Adipocyte (in vitro differentiated cells): ENCODE measurements around the gene ERGIC1.
"Not testable (repeated sequence)": the region's sequence is repeated elsewhere in the genome, so short reads cannot be mapped to it uniquely, and the experiment has no call there.

Source experiments
- DNase-seq: peaks from one replicate; pipeline ENCODE4 v3.0.0-alpha.2; 2015; ENCODE audit warnings: low read depth
- H3K27me3 ChIP-seq: replicated peaks from 2 replicates; pipeline ENCODE4 v1.7.0; 2013; ENCODE audit warnings: mild to moderate bottlenecking, low read length, moderate library complexity; ENCODE audit not compliant: control insufficient read depth, insufficient read depth
- H3K36me3 ChIP-seq: 2 replicates; pipeline ENCODE4 v1.7.0; 2013; ENCODE audit warnings: low read length, mild to moderate bottlenecking, moderate library complexity; ENCODE audit not compliant: control insufficient read depth, insufficient read depth, severe bottlenecking
- H3K4me1 ChIP-seq: 2 replicates; pipeline ENCODE4 v1.7.0; 2013; ENCODE audit warnings: mild to moderate bottlenecking, low read length, moderate library complexity; ENCODE audit not compliant: control insufficient read depth, insufficient read depth
- H3K4me3 ChIP-seq: 2 replicates; pipeline ENCODE4 v1.7.0; 2013; ENCODE audit warnings: mild to moderate bottlenecking, low read length, moderate library complexity
- H3K9ac ChIP-seq: 2 replicates; pipeline ENCODE4 v1.7.0; 2013; ENCODE audit warnings: mild to moderate bottlenecking, low read length, moderate library complexity
- H3K9me3 ChIP-seq: 2 replicates; pipeline ENCODE4 v1.7.0; 2013; ENCODE audit warnings: mild to moderate bottlenecking, low read length, moderate library complexity; ENCODE audit not compliant: control insufficient read depth

Gene ERGIC1, protein sequence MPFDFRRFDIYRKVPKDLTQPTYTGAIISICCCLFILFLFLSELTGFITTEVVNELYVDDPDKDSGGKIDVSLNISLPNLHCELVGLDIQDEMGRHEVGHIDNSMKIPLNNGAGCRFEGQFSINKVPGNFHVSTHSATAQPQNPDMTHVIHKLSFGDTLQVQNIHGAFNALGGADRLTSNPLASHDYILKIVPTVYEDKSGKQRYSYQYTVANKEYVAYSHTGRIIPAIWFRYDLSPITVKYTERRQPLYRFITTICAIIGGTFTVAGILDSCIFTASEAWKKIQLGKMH

DNA sequence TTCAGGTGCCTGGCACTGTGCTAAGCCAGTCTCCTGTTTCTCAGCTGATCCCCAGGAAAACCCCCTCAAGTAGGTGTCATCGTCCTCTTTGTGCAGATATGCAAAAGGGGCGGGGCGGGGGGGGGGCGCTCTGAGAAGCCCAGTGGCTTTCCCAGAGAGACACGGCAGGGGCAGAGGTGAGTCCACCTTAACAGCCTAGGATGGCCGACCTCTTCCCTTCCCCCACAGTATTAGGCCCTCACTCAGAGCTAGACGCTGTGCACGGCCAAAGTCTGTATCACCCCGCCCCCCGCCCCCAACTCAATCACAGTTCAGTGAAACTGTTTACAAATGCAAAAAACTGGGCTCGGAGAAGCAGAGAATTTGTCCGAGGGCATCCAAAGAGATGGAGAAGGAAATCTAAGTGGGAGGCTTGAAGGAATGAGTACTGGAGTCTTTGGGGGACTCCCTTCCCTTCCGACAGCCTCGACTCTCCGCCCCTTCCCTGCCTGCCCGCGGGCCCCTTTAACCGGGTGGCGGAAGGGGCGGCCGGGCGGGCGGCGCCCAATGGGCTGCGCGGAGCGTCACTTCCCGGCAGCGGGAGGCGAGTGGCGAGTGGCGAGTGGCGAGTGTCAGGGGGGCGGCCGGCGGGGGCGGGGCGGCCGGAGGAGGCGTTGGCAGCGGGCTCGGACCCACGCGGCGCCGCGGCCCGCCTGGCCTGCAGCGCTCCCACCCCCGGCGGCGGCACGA lies at the start of gene ERGIC1:
TSS of gene ERGIC1 (plus strand) at position 566 of the 729 bp plus-strand sequence. CDS start at position 729, 163 bp downstream.
- DNase-seq: peak; percentile 88
- peak within 1 kb of the TSS; percentile 90 for H3K9ac ChIP-seq
- no peaks in the 10 kb centered on the region for H3K9me3 ChIP-seq
- H3K4me3 ChIP-seq: peak within 1 kb of the TSS; percentile 87
- H3K36me3 ChIP-seq: peaks cover 15% of the 10 kb centered on the region
- H3K4me1 ChIP-seq: peaks cover 43% of the 10 kb centered on the region
- H3K27me3 ChIP-seq: no peaks in the 10 kb centered on the region

DNA sequence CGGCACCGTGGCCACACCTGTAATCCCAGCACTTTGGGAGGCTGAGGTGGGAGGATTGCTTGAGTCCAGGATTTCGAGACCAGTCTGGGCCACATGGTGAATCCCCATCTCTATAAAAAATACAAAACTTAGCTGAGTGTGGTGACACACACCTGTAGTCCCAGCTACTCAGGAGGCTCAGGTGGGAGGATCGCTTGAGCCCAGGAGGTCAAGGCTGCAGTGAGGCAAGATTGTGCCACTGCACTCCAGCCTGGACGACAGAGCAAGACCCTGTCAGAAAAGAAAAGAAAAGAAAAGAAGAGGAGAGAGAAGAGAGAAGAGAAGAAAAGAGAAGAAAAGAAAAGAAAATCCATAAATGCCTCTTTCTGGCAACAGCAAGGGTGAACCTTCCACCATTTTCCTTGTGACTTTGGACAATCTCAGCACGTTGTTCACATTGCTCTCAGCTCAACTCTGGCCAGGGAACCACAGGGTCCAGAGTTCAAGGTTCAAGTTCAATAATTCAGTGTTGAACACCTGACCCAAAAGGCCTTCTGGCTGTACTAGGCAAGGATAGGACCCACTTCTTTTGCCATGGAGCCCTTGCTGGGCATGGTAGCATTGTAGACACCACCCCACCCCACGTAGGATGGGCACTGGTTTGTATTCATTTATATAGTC lies 48.5 kb upstream of the ERGIC1 start:
- peaks cover 31% of the 10 kb centered on the region for H3K4me1 ChIP-seq
- H3K9ac ChIP-seq: no peak overlapping the region
- H3K27me3 ChIP-seq: no peaks in the 10 kb centered on the region
- H3K36me3 ChIP-seq: no peaks in the 10 kb centered on the region
- DNase-seq: no peak
- H3K4me3 ChIP-seq: no peak overlapping the region
- H3K9me3 ChIP-seq: no peaks in the 10 kb centered on the region

DNA sequence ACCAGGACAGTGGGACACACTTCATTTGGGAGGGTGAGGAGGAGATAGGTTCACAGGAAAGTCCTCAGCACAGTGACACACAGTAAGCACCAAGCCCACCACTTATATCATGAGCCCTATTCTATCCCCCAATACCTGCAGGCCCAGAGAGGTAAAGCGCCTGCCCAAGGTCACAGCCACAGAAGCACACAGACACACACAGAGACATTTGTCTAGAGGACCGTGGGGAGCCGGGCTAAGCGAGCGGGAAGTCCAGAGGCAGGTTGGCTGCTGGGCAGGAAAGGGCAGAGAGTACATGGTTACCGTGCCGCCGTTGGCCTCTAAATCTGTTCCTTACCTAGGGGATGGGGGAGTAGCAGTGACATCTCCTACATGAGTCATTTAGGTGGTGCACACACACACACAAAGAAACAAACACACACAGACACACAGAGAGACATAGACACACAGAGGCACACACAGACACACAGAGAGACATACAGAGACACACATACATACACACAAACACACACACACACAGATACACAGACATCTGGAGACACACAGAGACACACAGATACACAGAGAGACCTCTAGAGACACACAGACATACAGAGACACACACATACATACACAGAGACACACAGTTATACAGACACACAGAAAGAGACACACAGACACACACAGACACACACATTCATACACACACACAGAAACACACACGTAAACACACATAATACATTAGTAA lies 47.2 kb upstream of the ERGIC1 start:
- peak overlapping the region; percentile 33 for H3K9ac ChIP-seq
- DNase-seq: no peak
- H3K9me3 ChIP-seq: no peaks in the 10 kb centered on the region
- no peak overlapping the region for H3K4me3 ChIP-seq
- no peaks in the 10 kb centered on the region for H3K36me3 ChIP-seq
- H3K27me3 ChIP-seq: no peaks in the 10 kb centered on the region
- peaks cover 43% of the 10 kb centered on the region for H3K4me1 ChIP-seq

DNA sequence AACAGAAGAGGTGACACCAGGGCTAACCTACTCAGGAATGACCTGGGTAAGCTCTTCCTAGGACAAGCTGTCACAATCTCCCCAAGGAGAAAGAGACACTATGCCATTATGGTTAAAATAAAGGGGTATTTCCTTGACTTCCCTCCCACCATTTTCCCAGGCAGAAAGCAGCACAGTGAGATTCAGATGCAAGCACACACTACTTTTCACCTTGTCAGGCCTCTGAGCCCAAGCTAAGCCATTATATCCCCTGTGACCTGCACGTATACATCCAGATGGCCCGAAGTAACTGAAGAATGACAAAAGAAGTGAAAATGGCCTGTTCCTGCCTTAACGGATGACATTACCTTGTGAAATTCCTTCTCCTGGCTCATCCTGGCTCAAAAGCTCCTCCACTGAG lies 46.5 kb upstream of the ERGIC1 start:
- H3K27me3 ChIP-seq, DNase-seq, H3K4me3 ChIP-seq, H3K36me3 ChIP-seq, H3K9me3 ChIP-seq: not testable (repeated sequence)
- Histone ChIP-seq H3K9ac (peak overlapping the region; percentile 33), H3K4me1 (peaks cover 50% of the 10 kb centered on the region)

DNA sequence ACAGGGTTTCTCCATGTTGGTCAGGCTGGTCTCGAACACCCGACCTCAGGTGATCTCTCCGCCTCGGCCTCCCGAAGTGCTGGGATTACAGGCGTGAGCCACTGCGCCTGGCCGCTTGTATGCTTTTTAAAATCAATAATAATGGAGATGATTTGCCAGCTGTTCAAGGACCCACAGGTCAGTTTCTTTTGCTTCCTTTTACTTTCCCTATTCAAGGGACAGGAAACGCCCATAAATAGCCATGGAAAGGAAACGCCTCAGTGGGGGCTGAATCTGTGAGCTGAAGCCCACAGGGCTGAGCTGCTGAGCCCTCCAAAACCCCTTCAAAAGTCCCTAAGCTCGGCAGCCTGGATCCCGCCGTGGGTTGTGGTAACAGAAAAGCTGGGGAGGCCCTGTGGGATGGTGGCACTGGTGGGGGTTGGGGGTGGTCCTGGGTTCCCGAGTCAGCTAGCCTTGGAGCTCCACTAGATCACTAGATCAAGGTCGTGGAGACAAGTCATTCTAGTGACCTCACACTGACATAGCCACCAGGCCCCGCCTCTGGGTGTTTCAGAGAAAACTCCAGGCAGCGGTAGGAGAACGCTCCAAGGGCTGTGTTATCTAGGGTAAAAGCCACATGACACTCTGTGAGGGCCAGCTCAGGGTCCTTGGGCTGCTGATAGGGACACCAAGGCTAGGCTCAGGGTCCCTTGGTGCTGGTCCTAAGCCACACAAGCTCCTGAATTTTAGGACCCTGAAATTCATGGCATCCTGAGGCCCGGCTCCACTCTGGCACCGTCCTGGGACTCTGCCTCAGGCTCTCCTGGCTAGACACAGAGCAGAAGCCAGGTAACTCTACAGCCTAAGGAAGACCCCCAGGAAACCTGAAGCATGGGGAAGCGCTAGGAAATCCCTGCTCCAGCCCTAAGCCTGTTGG lies 45.0 kb upstream of the ERGIC1 start:
- Histone ChIP-seq H3K9ac (peak overlapping the region; percentile 83), H3K36me3 (no peaks in the 10 kb centered on the region), H3K9me3 (no peaks in the 10 kb centered on the region), H3K27me3 (no peaks in the 10 kb centered on the region), H3K4me1 (peaks cover 64% of the 10 kb centered on the region), H3K4me3 (peak overlapping the region; percentile 43)
- DNase-seq: no peak

DNA sequence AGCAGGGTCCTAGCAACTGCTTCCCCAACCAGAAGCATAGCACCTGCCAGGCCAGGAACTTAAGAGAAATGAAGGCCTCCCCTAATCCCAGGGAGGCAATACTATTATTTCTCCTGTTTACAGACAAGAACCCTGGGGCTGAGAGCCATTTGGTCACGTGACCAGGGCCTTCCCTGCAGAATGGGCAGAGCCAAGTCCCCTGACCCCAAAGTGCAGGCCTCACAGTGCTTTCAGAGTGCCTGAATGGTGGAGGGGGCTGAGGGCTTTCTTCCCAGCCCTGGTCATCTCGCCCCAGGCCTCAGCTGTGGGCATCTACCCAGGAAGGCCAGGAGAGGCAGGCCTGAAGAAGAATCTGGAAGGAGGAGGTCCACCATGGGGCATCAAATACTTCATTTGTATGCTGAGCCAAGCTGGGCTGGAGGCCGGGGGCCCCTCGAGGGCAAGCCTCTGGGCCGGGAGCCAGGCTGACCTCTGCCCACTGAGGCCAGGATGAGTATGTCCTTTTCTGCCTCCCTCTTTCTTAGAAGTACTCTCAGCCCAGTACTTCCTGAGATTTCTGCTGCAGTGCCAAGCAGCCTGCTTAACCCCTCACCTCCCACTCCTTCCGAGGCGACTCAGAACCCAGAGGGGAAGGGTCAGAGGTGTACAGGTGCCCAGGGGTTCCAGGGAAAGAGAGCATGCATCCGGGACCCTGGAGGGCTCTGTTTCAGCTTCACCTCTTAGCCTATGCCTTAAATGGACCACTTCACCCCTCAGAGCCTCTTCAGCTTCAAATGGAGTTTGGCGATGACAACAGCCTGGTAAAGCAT lies 44.2 kb upstream of the ERGIC1 start:
- DNase-seq: peak; percentile 50

DNA sequence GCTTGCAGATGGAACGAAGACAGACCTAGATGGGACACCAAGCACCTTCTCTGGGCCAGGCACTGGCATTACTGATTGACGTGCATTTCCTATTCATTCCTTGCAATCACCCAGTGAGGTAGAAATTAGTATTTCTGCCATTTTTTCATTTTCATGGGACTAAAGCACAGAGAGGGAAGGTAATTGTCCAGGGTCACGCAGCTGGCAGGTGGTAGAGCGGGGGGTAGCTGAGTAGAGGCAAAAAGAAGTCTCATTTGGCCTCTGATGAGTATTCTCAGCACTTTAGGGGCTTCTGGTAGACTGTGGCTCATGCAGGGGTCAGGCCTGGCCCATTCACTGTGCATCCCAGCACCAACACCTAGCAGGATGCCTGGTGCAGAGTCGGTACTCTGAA lies 43.6 kb upstream of the ERGIC1 start:
- H3K4me3 ChIP-seq: peak overlapping the region; percentile 43
- no peaks in the 10 kb centered on the region for H3K9me3 ChIP-seq
- H3K9ac ChIP-seq: peak overlapping the region; percentile 83
- H3K36me3 ChIP-seq: no peaks in the 10 kb centered on the region
- DNase-seq: no peak
- H3K27me3 ChIP-seq: no peaks in the 10 kb centered on the region
- H3K4me1 ChIP-seq: peaks cover 76% of the 10 kb centered on the region

More for the DNA sequence above, 44.2 kb upstream of the ERGIC1 start:
- Histone ChIP-seq H3K4me1 (peaks cover 73% of the 10 kb centered on the region), H3K27me3 (no peaks in the 10 kb centered on the region), H3K9ac (peak overlapping the region; percentile 83), H3K9me3 (no peaks in the 10 kb centered on the region), H3K36me3 (no peaks in the 10 kb centered on the region), H3K4me3 (peak overlapping the region; percentile 43)

DNA sequence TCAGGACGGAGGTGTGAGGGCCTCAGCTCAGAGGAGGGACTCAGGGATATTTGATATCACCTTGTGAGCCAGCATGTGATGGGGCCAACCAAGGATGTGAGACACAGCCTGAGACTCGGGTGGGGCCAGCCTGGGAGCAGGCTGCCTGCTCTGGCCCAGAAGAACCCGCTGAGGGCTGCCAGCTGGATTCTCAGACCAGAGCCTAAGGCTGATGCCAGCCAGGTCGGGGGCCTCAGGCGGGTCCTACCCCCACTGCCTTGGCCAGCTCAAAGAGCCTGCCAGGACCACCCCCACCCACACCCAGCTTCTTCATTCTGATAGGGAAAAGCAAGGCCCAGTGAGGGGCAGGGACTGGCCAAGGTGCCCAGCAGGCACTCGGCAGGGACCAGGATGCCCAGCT lies 42.8 kb upstream of the ERGIC1 start:
- Histone ChIP-seq H3K27me3 (no peaks in the 10 kb centered on the region), H3K4me1 (peaks cover 84% of the 10 kb centered on the region)
- peak; percentile 37 for DNase-seq

DNA sequence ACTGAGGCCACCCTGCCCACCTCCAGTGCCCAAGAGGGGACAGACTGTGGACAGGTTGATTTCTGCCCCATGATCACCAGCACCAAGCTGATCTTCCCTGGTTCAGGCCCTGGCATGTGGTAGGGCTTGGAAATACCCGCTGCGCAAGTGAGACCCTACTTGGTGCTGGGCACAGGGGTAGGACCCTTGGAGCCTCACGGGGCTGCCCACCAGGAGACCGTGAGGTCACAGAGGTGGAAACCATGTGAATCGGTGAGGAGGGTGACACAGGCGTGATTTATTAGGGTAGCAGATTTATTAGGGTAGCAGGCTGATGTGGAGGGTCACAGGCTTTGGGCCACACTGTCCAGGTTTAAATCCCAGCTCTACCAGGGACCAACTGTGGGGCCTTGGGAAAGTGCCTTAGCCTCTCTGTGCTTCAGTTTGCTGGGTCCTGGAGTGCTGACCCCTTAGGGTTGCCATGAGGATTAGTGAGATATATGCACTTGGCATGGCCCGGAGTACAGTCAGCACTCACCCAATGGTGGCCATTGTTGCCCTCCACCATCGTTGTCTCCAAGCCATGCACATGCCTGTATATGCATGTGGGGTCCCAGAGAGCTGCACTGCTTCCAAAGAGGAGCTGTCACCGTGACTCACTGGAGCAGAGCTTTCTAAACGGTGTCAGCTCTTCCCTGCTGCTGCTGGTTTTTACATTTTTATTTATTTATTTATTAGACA lies 42.2 kb upstream of the ERGIC1 start:
- H3K27me3 ChIP-seq: no peaks in the 10 kb centered on the region
- H3K4me1 ChIP-seq: peaks cover 89% of the 10 kb centered on the region
- no peak for DNase-seq
- H3K36me3 ChIP-seq: no peaks in the 10 kb centered on the region
- no peaks in the 10 kb centered on the region for H3K9me3 ChIP-seq
- peak overlapping the region; percentile 83 for H3K9ac ChIP-seq
- H3K4me3 ChIP-seq: no peak overlapping the region

More for the DNA sequence above, 42.8 kb upstream of the ERGIC1 start:
- Histone ChIP-seq H3K9ac (peak overlapping the region; percentile 83), H3K36me3 (no peaks in the 10 kb centered on the region), H3K4me3 (no peak overlapping the region), H3K9me3 (no peaks in the 10 kb centered on the region)
